ENCODE data around the gene RNASEH2B.

DNA sequence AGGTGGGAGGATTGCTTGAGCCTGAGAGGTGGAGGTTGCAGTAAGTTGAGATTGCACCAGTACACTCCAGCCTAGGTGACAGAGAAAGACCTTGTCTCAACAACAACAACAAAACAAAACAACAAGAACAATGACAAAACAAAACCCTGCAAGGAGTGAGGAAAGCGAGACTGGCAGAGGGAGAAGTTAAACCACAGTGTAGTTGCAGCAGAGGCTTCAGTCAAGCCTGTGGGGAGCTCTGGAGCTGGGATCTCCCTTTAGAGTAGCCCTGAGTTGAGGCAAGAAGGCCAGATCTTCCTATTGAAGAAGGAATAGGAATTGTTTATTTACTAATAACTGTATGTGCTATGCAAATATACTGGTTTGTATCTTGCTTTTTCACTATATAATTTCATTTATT lies 25.3 kb upstream of the RNASEH2B start:
- TF ChIP-seq, protein P1, sequence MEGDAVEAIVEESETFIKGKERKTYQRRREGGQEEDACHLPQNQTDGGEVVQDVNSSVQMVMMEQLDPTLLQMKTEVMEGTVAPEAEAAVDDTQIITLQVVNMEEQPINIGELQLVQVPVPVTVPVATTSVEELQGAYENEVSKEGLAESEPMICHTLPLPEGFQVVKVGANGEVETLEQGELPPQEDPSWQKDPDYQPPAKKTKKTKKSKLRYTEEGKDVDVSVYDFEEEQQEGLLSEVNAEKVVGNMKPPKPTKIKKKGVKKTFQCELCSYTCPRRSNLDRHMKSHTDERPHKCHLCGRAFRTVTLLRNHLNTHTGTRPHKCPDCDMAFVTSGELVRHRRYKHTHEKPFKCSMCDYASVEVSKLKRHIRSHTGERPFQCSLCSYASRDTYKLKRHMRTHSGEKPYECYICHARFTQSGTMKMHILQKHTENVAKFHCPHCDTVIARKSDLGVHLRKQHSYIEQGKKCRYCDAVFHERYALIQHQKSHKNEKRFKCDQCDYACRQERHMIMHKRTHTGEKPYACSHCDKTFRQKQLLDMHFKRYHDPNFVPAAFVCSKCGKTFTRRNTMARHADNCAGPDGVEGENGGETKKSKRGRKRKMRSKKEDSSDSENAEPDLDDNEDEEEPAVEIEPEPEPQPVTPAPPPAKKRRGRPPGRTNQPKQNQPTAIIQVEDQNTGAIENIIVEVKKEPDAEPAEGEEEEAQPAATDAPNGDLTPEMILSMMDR (IDR thresholded peaks at IDR 0.05) = no peak
- no peak for TF ChIP-seq EP300 (IDR thresholded peaks at IDR 0.05)

Data from ovary (tissue), 3 donors.